HG03159 (cell line): ENCODE results near the gene CRYBG2.
A peak's percentile ranks its signal among the peaks of the same experiment; 100 is the strongest.
"Not testable (repeated sequence)": the region's sequence is repeated elsewhere in the genome, so short reads cannot be mapped to it uniquely, and the experiment has no call there.

Experiments
- ATAC-seq: cut with Tn5 transposase; IDR thresholded peaks from one replicate; pipeline ENCODE4 v1.9.1; 2021; ENCODE audit warnings: mild to moderate bottlenecking, moderate library complexity; ENCODE audit not compliant: unreplicated experiment

The CRYBG2 gene, protein sequence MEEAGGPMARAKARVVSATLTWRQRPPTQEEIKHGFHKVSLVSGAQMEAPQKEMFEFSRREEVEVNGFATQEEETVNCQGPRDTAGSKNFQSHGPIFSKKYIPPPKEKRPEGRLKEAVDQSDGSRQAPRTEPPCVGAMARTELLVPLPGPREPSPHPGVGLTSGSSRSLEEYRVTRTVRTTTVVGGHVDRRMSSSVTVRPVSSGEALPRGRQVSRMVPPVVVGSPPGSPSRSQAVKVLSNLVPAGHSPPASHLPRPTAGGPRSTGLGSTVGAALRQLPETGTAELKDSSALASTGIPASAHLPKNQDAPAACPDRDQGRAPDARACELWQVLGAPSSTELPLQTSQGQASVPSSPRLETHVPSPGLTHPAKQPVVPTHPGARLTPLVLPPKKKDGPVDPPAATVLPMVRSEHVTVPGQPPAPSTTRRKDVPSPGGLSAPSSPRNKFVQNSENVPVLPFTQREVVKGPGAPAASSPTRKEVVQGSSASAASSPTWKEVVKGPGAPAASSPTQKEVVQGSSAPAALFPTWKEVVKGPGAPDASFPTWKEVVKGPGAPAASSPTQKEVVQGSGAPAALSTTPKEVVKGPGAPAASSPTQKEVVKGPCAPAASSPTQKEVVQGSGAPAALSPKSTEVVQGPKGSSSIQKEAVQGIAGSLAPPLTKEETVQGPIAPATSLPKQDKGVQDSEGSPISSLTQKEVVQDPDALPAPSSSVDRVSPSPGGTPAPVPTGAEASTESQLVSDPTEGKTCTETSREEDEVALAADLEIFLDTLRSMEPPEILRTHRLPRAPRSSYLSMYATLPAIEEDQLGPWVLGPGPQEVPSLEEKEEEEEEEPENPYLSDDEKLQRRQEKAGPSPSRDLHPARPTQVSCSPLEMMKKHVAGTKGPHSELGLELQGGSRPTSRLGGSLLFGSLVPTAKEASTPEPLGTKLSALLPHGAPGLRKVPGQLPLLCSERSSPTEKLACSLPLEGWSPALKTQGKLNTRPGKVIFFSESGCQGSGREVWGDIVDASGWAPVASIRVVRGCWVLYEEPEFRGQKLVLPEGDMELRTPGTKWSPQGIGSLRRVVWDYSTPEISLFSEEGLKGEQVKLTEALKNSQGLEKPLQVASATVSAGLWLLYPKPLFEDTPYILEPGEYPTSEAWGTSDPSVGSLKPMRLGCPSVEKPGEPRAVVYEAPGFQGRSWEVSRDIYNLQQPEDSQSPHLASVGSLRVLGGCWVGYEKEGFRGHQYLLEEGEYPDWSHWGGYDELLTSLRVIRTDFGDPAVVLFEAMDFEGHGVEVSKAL (N-terminal part only)

DNA sequence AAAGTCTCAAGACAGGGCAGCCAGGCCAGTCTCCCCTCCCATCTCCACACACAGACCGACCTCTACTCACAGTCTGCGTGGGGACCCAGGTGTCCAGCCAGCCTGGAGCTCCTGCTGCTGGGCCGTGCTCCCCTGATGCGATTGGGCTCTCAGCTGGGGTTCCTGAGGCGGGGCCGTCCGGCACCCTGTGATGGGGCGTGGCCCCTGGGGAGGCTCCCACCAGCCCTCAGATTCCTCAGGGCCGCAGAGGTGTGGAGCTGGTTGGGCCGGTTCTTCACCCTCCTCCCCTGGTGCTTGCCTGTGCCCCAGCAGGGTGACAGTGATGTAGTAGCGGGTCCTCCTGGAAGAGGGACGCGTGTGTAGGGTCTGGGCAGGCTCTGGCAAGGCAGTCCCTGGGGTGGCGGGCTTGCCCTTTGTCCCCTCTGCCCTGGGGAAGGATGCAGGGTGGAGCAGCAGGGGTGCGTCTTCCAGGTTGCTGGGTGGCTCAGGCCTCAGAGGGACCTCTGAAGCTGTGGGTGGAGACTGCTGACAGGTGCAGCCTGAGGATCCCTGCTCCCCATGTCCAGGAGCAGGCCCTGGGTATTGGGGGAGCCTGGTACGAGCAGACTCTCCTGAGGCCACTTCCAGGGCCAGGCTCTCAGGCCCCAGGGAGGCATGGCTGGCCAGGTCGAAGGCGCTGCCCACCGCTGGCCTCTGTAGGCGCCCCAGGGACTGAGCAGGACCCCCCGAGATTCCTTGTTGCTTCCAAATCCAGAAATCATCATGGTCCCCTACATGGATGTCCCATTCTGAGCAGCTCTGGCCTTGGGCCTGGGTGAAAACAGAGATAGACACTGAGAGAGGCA is at the start of gene CRYBG2:
TSS of gene CRYBG2 (minus strand) at position 155 of the 845 bp plus-strand sequence. CDS start 7,473 bp downstream, outside the sequence.
- no peak for ATAC-seq

DNA sequence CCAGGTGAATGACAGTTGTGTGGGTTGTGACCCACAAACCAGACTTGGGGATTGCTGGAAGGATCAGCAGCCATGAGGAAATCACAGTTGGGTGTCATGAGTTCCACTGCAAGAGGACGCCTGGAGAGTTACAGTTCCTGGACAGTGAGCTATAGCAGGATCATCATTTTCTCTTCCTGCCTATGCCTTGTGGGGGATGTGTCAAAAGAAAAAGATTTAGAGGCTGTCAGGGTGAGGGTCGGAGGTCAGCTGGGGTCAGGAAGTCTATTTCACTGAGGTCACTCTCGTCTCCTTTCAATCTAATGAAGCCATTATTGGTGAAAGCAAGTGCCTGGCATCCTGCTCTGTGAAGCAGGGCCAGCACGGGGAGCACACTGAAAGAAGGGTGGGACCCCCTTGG is 49.7 kb upstream of the CRYBG2 start:
- ATAC-seq: no peak

DNA sequence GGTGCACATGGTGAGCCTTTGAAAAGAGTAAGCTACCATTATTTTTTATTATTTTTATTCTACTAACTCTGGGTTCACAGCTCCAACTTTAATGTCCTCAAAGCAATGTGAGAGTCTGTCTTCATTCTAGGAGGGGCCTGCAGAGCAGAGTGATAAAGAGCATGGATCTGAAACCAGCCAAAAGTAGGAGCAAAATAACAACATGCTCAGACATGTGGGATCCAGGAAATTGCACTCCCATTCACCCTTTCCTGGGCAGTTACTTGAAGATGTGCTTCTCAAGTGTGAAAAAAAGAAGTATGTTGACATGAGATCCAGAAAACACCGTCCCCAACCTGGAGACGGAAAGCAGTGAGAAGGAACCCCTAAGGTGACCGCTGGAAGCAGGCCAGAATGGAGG is 48.0 kb upstream of the CRYBG2 start:
- ATAC-seq: no peak

DNA sequence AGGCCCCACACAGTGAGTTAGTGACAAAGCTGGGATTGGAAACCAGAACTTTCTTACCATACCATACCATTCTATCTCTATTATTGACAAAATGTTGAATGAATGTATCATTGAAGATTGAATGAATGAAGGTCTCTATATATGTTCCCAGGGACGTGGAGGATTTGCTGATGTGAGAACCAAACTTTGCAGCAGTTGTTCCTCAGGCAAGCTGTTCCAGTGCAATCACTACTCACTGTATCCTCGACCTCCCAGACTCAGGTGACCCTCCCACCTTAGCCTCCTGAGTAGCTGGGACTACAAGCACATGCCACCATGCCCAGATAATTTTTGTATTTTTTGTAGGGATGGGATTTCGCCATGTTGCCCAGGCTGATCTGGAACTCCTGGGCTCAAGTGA is 45.1 kb upstream of the CRYBG2 start:
- ATAC-seq: no peak

DNA sequence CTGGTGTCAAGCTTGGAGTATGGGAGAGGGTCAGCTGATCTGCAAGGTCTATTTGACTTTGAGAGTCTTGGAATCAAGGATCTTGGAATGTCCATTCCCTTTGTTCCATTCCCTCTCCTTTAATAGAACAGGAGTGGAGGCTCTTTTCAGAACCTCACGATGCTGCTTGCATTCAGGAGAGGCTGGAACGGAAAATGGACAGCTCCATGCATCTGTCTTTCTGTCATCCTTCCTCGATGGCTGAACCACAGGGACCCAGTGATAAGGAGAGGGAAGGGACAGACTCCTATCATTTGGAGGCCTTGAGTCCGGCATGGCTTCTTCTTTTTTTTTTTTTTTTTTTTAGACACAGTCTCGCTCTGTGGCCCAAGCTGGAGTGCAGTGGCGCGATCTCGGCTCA is 41.8 kb upstream of the CRYBG2 start:
- no peak for ATAC-seq

DNA sequence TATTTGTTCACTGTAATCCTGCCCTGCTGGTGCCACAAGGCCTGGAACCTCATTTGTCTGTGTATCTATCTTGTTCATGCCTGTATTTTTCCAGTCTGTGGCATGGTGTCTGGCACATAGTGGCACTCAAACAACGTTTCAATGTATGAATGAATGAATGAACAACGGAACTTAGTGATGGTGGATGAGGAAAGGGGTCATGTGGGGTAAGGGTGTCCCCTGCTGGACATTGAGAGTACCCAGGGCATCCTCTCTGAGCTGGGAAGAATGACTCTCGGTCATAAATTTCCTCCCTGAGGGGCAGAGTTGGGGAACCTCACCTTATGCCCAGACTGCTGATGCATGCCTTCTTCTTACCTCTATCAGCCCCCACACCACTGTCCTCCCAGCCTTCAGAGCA is 37.5 kb upstream of the CRYBG2 start:
- ATAC-seq: no peak

DNA sequence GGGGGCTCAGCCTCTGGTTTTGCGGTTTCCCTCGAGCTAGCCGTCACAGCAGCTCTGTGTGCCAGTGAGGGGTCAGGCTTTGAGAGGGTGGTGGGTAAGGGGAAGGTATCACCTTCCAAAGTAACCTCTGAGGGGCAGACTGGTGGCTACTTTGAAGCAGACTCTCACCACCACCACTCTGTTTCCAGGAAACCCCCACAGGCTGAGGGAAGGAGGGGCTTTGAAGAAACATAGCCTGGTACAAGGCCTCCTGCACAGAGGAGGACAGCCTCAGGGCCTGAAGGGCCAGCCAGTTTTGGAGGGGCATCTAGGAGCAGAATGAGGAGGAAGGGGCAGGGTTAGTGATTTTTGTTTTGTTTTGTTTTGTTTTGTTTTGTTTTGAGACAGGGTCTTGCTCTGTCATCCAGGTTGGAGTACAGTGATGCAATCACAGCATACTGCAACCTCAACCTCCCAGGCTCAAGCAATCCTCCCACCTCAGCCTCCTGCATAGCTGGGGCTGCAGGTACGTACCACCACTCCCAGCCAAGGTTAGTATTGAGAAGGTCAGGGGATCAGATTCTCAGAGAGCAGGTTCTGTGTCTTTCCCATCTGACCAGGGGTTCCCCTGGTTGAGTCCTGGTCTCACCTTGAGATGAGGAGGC is 35.8 kb upstream of the CRYBG2 start:
- no peak for ATAC-seq

DNA sequence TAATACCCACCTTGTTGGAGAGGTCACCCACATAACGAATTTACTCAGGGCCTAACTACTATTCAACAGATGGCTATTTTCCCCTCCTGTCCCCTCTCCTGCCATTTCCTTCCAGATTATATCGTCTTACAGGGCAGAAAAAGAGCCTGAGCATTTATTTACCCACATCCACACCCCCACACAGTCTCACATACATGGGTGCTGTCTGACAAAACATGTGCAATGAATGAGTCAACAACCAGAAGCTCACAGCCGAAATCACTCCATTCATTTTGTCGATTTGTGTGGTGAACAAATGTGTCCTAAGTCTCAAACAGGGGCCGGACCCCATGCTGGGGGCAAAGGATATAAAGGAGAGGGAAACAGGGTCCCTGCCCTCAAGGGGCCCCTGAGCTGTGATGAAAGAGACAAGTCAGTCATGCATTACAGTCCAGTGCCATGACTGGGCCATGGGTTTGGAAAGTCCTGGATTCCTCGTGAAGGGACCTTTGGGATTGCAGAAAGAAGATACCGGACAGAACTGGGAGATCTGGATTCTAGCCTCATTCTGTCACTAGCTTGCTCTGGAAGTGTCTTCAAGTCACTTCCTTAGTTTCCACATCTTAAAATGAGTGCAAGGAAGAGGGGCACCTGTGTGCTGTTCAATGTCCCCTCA is 35.0 kb upstream of the CRYBG2 start:
- no peak for ATAC-seq

DNA sequence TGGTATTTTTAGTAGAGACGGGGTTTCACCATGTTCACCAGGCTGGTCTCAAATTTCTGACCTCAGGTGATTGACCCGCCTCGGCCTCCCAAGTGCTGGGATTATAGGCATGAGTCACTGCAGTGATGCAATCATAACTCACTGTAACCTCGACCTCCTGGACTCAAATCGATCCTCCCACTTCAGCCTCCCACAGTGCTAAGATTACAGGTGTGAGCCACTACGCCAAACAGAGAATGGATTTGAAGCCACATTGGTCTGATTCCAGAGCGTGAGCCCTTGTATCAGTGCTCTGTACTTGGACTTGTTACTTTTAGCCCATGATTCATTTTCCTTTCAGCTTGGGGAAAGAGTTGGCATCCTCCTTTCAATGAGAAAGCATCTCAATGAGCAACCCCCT is 33.5 kb upstream of the CRYBG2 start:
- ATAC-seq: no peak

DNA sequence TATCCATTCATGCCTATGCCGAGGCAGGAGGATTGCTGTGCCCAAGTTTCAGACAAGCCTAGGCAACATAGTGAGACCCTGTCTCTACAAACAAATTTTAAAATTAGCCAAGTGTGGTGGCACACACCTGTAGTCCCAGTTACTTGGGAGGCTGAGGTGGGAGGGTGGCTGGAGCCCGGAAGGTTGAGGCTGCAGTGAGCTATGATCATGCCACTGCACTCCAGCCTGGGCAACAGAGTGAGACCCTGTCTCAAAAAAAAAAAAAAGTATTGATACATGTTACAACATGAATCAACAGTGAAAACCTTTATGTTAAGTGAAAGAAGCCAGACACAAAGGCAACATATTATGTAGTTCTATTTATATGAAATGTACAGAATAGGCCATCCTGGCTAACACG is 31.1 kb upstream of the CRYBG2 start:
- not testable (repeated sequence) for ATAC-seq

DNA sequence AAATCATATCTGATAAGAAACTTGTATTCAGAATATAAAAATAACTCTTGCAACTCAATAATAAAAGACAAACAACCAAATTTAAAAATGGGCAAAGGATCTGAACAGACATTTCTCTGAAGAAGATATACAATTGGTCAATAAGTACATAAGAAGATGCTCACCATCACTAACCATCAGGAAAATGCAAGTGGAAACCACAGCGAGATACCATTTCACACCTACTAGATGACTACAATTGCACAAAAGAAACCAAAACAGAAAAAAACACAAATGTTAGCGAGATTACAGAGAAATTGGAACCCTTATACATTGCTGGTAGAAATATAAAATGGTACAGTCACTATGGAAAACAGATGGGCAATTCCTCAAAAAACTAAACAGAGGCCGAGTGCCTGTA is 30.1 kb upstream of the CRYBG2 start:
- no peak for ATAC-seq

DNA sequence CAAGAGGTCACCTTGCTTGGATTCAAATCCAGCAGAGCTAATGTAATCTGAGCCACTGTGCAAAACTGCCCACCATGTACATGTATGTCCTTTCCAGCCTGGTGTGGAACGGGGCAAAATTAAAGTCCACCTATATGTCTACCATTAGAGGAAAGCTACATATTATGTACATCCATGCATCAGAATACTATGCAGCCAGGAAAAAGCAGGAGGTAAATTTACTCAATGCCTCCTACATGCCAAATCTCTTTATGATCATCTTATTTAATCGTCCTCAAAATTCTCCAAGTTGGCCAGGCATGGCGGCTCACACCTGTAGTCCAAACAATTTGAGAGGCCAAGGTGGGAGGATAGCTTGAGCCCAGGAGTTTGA is 24.9 kb upstream of the CRYBG2 start:
- ATAC-seq: no peak

DNA sequence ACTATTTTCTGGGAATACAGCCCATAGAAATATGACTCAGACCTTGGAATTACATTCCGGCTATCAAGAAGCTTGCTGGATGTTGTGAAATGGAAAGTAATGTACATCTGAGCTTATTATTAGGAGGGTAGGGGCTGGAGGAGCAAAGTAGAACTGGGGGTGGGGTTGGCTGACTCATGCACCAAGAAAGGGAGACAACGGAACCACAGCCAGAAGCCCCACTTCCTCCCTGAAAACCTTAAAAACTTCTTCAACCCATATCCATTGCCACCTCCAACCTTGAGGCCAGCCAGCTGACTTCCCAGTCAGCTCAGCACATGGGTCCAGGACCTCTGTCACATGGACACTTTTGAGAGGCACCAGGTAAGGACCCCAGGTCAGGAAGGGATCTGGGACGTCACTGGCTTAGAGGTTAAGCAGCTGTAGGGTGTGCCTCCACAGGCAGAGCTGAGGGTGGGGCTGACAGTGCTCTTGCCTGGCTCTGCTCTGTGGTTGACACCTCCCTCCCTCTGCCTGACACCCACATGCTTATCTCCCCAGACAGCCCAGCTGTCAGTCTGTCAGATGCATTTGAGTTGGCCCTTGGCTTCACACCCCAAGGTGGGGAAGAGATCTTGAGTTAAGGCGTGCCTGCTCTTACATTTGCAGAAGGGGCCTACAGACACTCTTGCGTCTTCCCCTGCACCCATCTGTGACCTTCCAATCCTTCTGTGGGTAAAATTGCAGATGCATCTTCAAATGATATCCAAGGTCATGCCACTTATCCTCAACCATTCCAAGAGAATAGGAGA is 24.4 kb upstream of the CRYBG2 start:
- ATAC-seq: peak; percentile 65

DNA sequence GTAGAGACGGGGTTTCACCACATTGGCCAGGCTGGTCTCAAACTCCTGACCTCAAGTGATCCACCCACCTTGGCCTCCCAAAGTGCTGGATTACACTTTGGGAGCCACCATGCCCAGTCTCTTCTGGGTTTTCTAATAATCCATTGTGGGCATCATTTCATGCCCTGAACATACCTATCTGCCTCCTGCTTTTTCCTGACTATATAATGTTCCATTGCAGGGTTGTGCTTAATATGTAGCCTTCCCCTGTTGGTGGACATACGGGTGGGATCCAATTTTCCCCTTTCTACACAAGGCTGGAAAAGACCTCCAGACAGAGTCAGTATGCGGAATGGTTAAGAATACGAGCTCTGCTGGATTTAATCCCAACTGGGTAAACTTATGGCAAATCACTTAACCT is 22.1 kb upstream of the CRYBG2 start:
- no peak for ATAC-seq

DNA sequence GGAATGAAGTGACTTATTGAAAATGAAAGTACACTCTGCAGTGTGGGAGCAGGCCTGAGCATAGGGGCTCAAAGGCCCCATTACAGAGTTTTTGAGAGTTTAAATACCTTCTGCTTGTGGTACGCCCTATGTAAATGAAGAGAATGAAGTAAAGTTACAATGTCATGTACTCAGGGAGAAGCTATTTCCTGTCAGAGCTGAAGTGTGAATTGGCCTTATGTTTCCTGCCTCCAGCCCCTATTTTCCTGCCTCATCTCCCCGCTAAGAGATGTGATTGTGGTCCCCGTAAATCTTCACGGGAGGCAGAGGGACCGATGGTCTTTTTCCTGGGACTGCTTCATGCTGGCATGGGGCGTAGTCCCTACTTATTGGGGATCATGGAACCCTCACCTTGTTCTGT is 21.2 kb upstream of the CRYBG2 start:
- ATAC-seq: no peak

DNA sequence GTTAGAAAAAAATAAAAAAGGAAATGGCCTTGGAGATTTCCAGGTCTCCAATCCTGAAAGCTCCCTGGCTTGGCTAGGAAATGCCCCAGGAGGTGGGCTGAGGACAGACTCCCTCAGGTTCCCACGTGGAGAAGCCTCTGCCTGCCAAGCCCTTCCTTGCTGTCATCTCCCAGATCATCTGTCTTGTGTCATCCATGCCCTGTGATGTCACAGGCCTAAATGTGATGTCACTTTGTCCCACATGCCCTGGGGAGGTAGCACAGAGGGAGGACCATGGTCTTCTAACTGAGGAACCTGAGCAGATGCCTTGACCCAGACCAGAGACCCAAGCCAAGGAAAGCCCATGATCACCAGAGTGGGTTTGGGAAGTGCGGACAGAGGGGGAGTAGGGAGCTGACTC is 20.4 kb upstream of the CRYBG2 start:
- not testable (repeated sequence) for ATAC-seq

DNA sequence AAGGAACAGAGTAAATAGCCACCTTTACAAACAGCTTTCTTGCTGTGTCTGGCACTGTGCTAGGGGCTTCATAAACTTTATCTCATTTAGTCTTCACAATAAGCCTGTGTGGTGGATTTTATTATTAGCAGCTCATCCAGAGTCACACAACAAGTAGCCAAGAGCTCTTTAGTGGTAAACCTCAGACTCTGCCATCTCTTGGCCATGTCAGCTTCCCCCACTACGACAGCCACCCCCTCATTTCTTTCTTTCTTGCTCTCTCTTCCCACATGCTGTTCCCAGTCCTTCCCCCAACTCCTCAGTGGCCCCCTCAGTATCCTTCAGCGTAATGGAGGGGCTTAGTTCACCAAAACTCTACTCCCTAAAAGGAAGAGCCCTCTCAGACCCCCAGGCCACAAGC is 19.9 kb upstream of the CRYBG2 start:
- no peak for ATAC-seq

DNA sequence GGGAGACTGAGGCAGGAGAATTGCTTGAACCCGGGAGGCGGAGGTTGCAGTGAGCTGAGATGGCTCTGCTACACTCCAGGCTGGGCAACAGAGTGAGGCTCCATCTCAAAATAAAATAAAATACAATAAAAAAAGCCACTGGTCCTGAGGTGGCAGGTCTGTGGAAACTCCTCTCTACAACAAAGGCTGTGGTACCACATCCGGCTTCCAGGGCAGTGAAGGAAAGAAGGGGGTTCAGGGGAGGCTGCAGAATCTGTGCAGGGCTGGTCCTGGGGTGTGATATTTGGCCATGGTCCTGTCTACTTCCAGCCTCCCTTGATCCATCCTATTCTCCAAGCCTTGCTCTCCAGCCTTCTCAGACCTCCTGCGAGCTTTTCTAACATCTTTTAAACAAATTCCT is 19.4 kb upstream of the CRYBG2 start:
- ATAC-seq: no peak

DNA sequence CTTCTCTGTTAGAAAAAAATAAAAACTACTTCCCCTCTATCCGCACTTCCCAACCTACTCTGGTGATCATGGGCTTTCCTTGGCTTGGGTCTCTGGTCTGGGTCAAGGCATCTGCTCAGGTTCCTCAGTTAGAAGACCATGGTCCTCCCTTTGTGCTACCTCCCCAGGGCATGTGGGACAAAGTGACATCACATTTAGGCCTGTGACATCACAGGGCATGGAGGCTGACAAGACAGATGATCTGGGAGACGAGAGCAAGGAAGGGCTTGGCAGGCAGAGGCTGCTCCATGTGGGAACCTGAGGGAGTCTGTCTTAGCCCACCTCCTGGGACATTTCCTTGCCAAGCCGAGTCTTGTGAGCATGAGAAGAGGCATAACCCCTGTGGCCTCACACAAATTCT is 18.7 kb upstream of the CRYBG2 start, which contains the start of gene ZNF683:
TSS of gene ZNF683 (minus strand) at position 140 of the 400 bp plus-strand sequence. CDS start 4,179 bp downstream, outside the sequence.
- ATAC-seq: not testable (repeated sequence)
